Activated CD4-positive, alpha-beta memory T cell treated with anti-CD3 and anti-CD28 coated beads, Interleukin-2, amount 10 ng/mL, durations not matched to agents 7 days and 5 days (primary cell): ENCODE measurements around the gene INPP5E. TPM values are rescaled to one million over a fixed set of nuclear protein-coding genes. Genes with fewer than 3 reads are reported as not detected.

Experiments used
- CTCF ChIA-PET: fragments of 350-600 bp; sonication (Branson Sonifier 250); formaldehyde crosslinking; loops from one replicate; lab custom pipeline; 2021; ENCODE audit warnings: antibody characterized with exemption, inconsistent platforms; lab: Charles Lee
- POLR2A ChIA-PET: fragments of 350-600 bp; sonication (Branson Sonifier 250); formaldehyde crosslinking; loops from one replicate; lab custom pipeline; 2021; ENCODE audit warnings: antibody characterized with exemption; lab: Charles Lee
- DNase-seq: peaks from one replicate; pipeline ENCODE4 v3.0.0-alpha.2; 2020
- H3K27ac Mint-ChIP-seq: one replicate; pipeline ENCODE4 v1.8.0; 2021; ENCODE audit warnings: mild to moderate bottlenecking, mixed read lengths
- H3K27me3 Mint-ChIP-seq: one replicate; pipeline ENCODE4 v1.8.0; 2021; ENCODE audit warnings: mixed read lengths
- H3K36me3 Mint-ChIP-seq: one replicate; pipeline ENCODE4 v1.8.0; 2021; ENCODE audit warnings: low read depth, mixed read lengths
- H3K4me1 Mint-ChIP-seq: one replicate; pipeline ENCODE4 v1.8.0; 2021; ENCODE audit warnings: mixed read lengths
- H3K4me3 Mint-ChIP-seq: one replicate; pipeline ENCODE4 v1.8.0; 2021; ENCODE audit warnings: mild to moderate bottlenecking, mixed read lengths
- H3K9me3 Mint-ChIP-seq: one replicate; pipeline ENCODE4 v1.8.0; 2021; ENCODE audit warnings: mixed read lengths
- total RNA-seq, 2 experiments: library from RNA; stranded (reverse); gene quantifications; one replicate each; pipeline ENCODE4 v1.2.3, GENCODE V29; 2021

INPP5E gene
- total RNA-seq, 2 experiments from 2014 or later, result 19.5 to 21.6 TPM

GRCh38 chr9:136467766-136468165 is 28.1 kb upstream of the INPP5E start:
- no peaks in the 10 kb centered on the region for H3K27me3 Mint-ChIP-seq
- no peaks in the 10 kb centered on the region for H3K9me3 Mint-ChIP-seq
- CTCF ChIA-PET, result no interaction called here
- H3K4me3 Mint-ChIP-seq, result no peak overlapping the region
- no peak for DNase-seq
- H3K27ac Mint-ChIP-seq, result no peak overlapping the region
- peaks cover 50% of the 10 kb centered on the region for H3K36me3 Mint-ChIP-seq
- POLR2A ChIA-PET, result interaction anchor here (1.5 kb wide), 1 partner anchor 14 kb away, joined by 3 read pairs; no protein-coding TSS in a partner anchor
- H3K4me1 Mint-ChIP-seq, result no peaks in the 10 kb centered on the region

- Mint-ChIP-seq H3K27ac (no peak overlapping the region), H3K36me3 (peaks cover 58% of the 10 kb centered on the region), H3K4me3 (no peak overlapping the region), H3K9me3 (no peaks in the 10 kb centered on the region), H3K27me3 (no peaks in the 10 kb centered on the region), H3K4me1 (no peaks in the 10 kb centered on the region)
- POLR2A ChIA-PET, result no interaction called here
- no peak for DNase-seq
- CTCF ChIA-PET, result no interaction called here
Observed at GRCh38 chr9:136466155-136466541, 26.5 kb upstream of the INPP5E start.

GRCh38 chr9:136465500-136466154 is 26.0 kb upstream of the INPP5E start:
- Mint-ChIP-seq H3K4me1 (no peaks in the 10 kb centered on the region), H3K27ac (no peak overlapping the region), H3K4me3 (no peak overlapping the region), H3K27me3 (no peaks in the 10 kb centered on the region), H3K9me3 (no peaks in the 10 kb centered on the region), H3K36me3 (peaks cover 61% of the 10 kb centered on the region)
- POLR2A ChIA-PET, result no interaction called here
- CTCF ChIA-PET, result no interaction called here
- no peak for DNase-seq

- Mint-ChIP-seq H3K4me1 (no peaks in the 10 kb centered on the region), H3K9me3 (no peaks in the 10 kb centered on the region), H3K4me3 (no peak overlapping the region), H3K27me3 (no peaks in the 10 kb centered on the region), H3K36me3 (peaks cover 65% of the 10 kb centered on the region), H3K27ac (no peak overlapping the region)
- CTCF ChIA-PET, result interaction anchor here (0.6 kb wide), 1 partner anchor 583 kb away, joined by 4 read pairs; no protein-coding TSS in a partner anchor
- no peak for DNase-seq
- POLR2A ChIA-PET, result no interaction called here
Observed at GRCh38 chr9:136464241-136464640, 24.6 kb upstream of the INPP5E start.

- POLR2A ChIA-PET, result no interaction called here
- H3K36me3 Mint-ChIP-seq, result peaks cover 66% of the 10 kb centered on the region
- H3K9me3 Mint-ChIP-seq, result no peaks in the 10 kb centered on the region
- H3K4me1 Mint-ChIP-seq, result no peaks in the 10 kb centered on the region
- H3K27ac Mint-ChIP-seq, result no peak overlapping the region
- H3K4me3 Mint-ChIP-seq, result no peak overlapping the region
- DNase-seq, result no peak
- CTCF ChIA-PET, result no interaction called here
- no peaks in the 10 kb centered on the region for H3K27me3 Mint-ChIP-seq
Observed at GRCh38 chr9:136463578-136463977, 23.9 kb upstream of the INPP5E start.

- POLR2A ChIA-PET, result no interaction called here
- no peaks in the 10 kb centered on the region for H3K9me3 Mint-ChIP-seq
- DNase-seq, result no peak
- H3K4me3 Mint-ChIP-seq, result no peak overlapping the region
- CTCF ChIA-PET, result no interaction called here
- H3K27me3 Mint-ChIP-seq, result no peaks in the 10 kb centered on the region
- H3K4me1 Mint-ChIP-seq, result no peaks in the 10 kb centered on the region
- H3K27ac Mint-ChIP-seq, result no peak overlapping the region
- peaks cover 69% of the 10 kb centered on the region for H3K36me3 Mint-ChIP-seq
Observed at GRCh38 chr9:136462664-136463063, 23.0 kb upstream of the INPP5E start.

- H3K27me3 Mint-ChIP-seq, result no peaks in the 10 kb centered on the region
- no peak overlapping the region for H3K4me3 Mint-ChIP-seq
- H3K27ac Mint-ChIP-seq, result no peak overlapping the region
- peaks cover 65% of the 10 kb centered on the region for H3K36me3 Mint-ChIP-seq
- no peaks in the 10 kb centered on the region for H3K9me3 Mint-ChIP-seq
- CTCF ChIA-PET, result interaction anchor here (0.6 kb wide), 1 partner anchor 21 kb away, joined by 3 read pairs; no protein-coding TSS in a partner anchor
- no peaks in the 10 kb centered on the region for H3K4me1 Mint-ChIP-seq
- POLR2A ChIA-PET, result no interaction called here
- no peak for DNase-seq
Observed at GRCh38 chr9:136460772-136461325, 21.2 kb upstream of the INPP5E start.

GRCh38 chr9:136459425-136459824 is 19.8 kb upstream of the INPP5E start:
- Mint-ChIP-seq H3K4me1 (no peaks in the 10 kb centered on the region), H3K4me3 (no peak overlapping the region), H3K27me3 (no peaks in the 10 kb centered on the region), H3K27ac (no peak overlapping the region), H3K9me3 (no peaks in the 10 kb centered on the region), H3K36me3 (peaks cover 66% of the 10 kb centered on the region)
- ChIA-PET CTCF (no interaction called here), POLR2A (no interaction called here)
- DNase-seq, result no peak

GRCh38 chr9:136457326-136457725 is 17.7 kb upstream of the INPP5E start:
- CTCF ChIA-PET, result no interaction called here
- no peak overlapping the region for H3K27ac Mint-ChIP-seq
- no peaks in the 10 kb centered on the region for H3K27me3 Mint-ChIP-seq
- no peak for DNase-seq
- H3K9me3 Mint-ChIP-seq, result no peaks in the 10 kb centered on the region
- no peak overlapping the region for H3K4me3 Mint-ChIP-seq
- H3K4me1 Mint-ChIP-seq, result no peaks in the 10 kb centered on the region
- peaks cover 69% of the 10 kb centered on the region for H3K36me3 Mint-ChIP-seq
- POLR2A ChIA-PET, result no interaction called here

- CTCF ChIA-PET, result no interaction called here
Observed at GRCh38 chr9:136456258-136456657, 16.6 kb upstream of the INPP5E start.

GRCh38 chr9:136455043-136456002 is 15.7 kb upstream of the INPP5E start:
- no peaks in the 10 kb centered on the region for H3K27me3 Mint-ChIP-seq
- H3K36me3 Mint-ChIP-seq, result peaks cover 73% of the 10 kb centered on the region
- no peaks in the 10 kb centered on the region for H3K4me1 Mint-ChIP-seq
- no peak for DNase-seq
- H3K4me3 Mint-ChIP-seq, result no peak overlapping the region
- ChIA-PET CTCF (no interaction called here), POLR2A (interaction anchor here (1.4 kb wide), 1 partner anchor 13 kb away, joined by 3 read pairs; no protein-coding TSS in a partner anchor)
- H3K9me3 Mint-ChIP-seq, result no peaks in the 10 kb centered on the region
- no peak overlapping the region for H3K27ac Mint-ChIP-seq

More at GRCh38 chr9:136456258-136456657, 16.6 kb upstream of the INPP5E start:
- POLR2A ChIA-PET, result no interaction called here
- H3K27ac Mint-ChIP-seq, result no peak overlapping the region
- H3K4me3 Mint-ChIP-seq, result no peak overlapping the region
- no peaks in the 10 kb centered on the region for H3K4me1 Mint-ChIP-seq
- H3K9me3 Mint-ChIP-seq, result no peaks in the 10 kb centered on the region
- DNase-seq, result no peak
- H3K27me3 Mint-ChIP-seq, result no peaks in the 10 kb centered on the region
- H3K36me3 Mint-ChIP-seq, result peaks cover 71% of the 10 kb centered on the region

- POLR2A ChIA-PET, result interaction anchor here (1.4 kb wide), 1 partner anchor 14 kb away, joined by 3 read pairs; no protein-coding TSS in a partner anchor
Observed at GRCh38 chr9:136454026-136454796, 14.6 kb upstream of the INPP5E start.

More at GRCh38 chr9:136454026-136454796, 14.6 kb upstream of the INPP5E start:
- H3K36me3 Mint-ChIP-seq, result peaks cover 75% of the 10 kb centered on the region
- no peaks in the 10 kb centered on the region for H3K27me3 Mint-ChIP-seq
- H3K27ac Mint-ChIP-seq, result no peak overlapping the region
- no peak overlapping the region for H3K4me3 Mint-ChIP-seq
- CTCF ChIA-PET, result no interaction called here
- no peaks in the 10 kb centered on the region for H3K4me1 Mint-ChIP-seq
- DNase-seq, result no peak
- no peaks in the 10 kb centered on the region for H3K9me3 Mint-ChIP-seq
